SK-N-SH treated with all-trans-retinoic acid at 6 μM for 48 hours (cell line): ENCODE results near the gene DUOX2.

Experiments used
- ATAC-seq: fragments of 200-7000 bp; cut with Tn5 transposase; 3 replicates; pipeline ENCODE4 v1.9.1; 2020; ENCODE audit warnings: mild to moderate bottlenecking, moderate library complexity
- ARNTL ChIP-seq: fragments of 450-650 bp; formaldehyde crosslinking; IDR thresholded peaks from 2 replicates; pipeline ENCODE4 v1.5.0; 2020; ENCODE audit warnings: low read depth, mild to moderate bottlenecking, moderate library complexity, borderline replicate concordance
- BACH2 ChIP-seq: fragments of 250-450 bp; sonication (Bioruptor Pico); IDR thresholded peaks from 2 replicates; pipeline ENCODE4 v1.9.0; 2021; ENCODE audit warnings: mild to moderate bottlenecking, borderline replicate concordance
- CSDC2 ChIP-seq: fragments of 250-450 bp; sonication (Bioruptor Pico); IDR thresholded peaks from 2 replicates; pipeline ENCODE4 v1.5.0; 2020; ENCODE audit warnings: mild to moderate bottlenecking, moderate library complexity
- CSRNP3 ChIP-seq: fragments of 250-450 bp; sonication (Bioruptor Pico); IDR thresholded peaks from 2 replicates; pipeline ENCODE4 v1.5.1; 2021; ENCODE audit warnings: mild to moderate bottlenecking, moderate library complexity
- ESRRG ChIP-seq: fragments of 250-450 bp; sonication (Bioruptor Pico); IDR thresholded peaks from 2 replicates; pipeline ENCODE4 v1.6.1; 2021; ENCODE audit warnings: mild to moderate bottlenecking
- GLIS3 ChIP-seq: fragments of 250-450 bp; sonication (Bioruptor Pico); IDR thresholded peaks from 2 replicates; pipeline ENCODE4 v1.5.0; 2020; ENCODE audit warnings: mild to moderate bottlenecking, moderate library complexity
- ISL1 ChIP-seq: fragments of 250-450 bp; sonication (Bioruptor Pico); IDR thresholded peaks from 2 replicates; pipeline ENCODE4 v2.1.2; 2022; ENCODE audit warnings: mild to moderate bottlenecking, moderate library complexity
- OSR1 ChIP-seq: fragments of 250-450 bp; sonication (Bioruptor Pico); IDR thresholded peaks from 2 replicates; pipeline ENCODE4 v1.8.0; 2022; ENCODE audit warnings: moderate library complexity, mild to moderate bottlenecking, inconsistent platforms
- PPARA ChIP-seq: fragments of 250-450 bp; sonication (Bioruptor Pico); IDR thresholded peaks from 2 replicates; pipeline ENCODE4 v1.5.0; 2020; ENCODE audit warnings: mild to moderate bottlenecking, borderline replicate concordance
- RARB ChIP-seq: fragments of 250-450 bp; sonication (Bioruptor Pico); IDR thresholded peaks from 2 replicates; pipeline ENCODE4 v1.8.0; 2021; ENCODE audit warnings: mild to moderate bottlenecking, moderate library complexity
- SNAI2 ChIP-seq: fragments of 250-450 bp; sonication (Bioruptor Pico); IDR thresholded peaks from 2 replicates; pipeline ENCODE4 v1.5.0; 2020; ENCODE audit warnings: mild to moderate bottlenecking, moderate library complexity
- TCF4 ChIP-seq: fragments of 250-450 bp; sonication (Bioruptor Pico); IDR thresholded peaks from 2 replicates; pipeline ENCODE4 v1.8.0; 2021; ENCODE audit warnings: mild to moderate bottlenecking, moderate library complexity, borderline replicate concordance
- TOX ChIP-seq: fragments of 250-450 bp; sonication (Bioruptor Pico); IDR thresholded peaks from 2 replicates; pipeline ENCODE4 v1.8.0; 2021; ENCODE audit warnings: mild to moderate bottlenecking, moderate library complexity, borderline replicate concordance
- ZC3H10 ChIP-seq: fragments of 250-450 bp; sonication (Bioruptor Pico); IDR thresholded peaks from 2 replicates; pipeline ENCODE4 v1.5.1; 2021; ENCODE audit warnings: mild to moderate bottlenecking, moderate library complexity
- ZFP3 ChIP-seq: fragments of 250-450 bp; sonication (Bioruptor Pico); IDR thresholded peaks from 2 replicates; pipeline ENCODE4 v1.5.0; 2020; ENCODE audit warnings: mild to moderate bottlenecking, moderate library complexity
- ZFP30 ChIP-seq: fragments of 450-650 bp; formaldehyde crosslinking; IDR thresholded peaks from 2 replicates; pipeline ENCODE4 v1.5.0; 2022; ENCODE audit warnings: mild to moderate bottlenecking, moderate library complexity
- ZNF565 ChIP-seq: fragments of 450-650 bp; formaldehyde crosslinking; conservative IDR thresholded peaks from 2 replicates; pipeline ENCODE4 v1.5.0; 2020; ENCODE audit warnings: low read depth, mild to moderate bottlenecking, moderate library complexity
- ZNF70 ChIP-seq: fragments of 450-650 bp; formaldehyde crosslinking; IDR thresholded peaks from 2 replicates; pipeline ENCODE4 v1.5.0; 2020; ENCODE audit warnings: mild to moderate bottlenecking, moderate library complexity
- ZNF8 ChIP-seq: fragments of 450-650 bp; formaldehyde crosslinking; IDR thresholded peaks from 2 replicates; pipeline ENCODE4 v1.5.0; 2020; ENCODE audit warnings: mild to moderate bottlenecking, moderate library complexity
- TF ChIP-seq, protein P1 (sequence below): fragments of 250-450 bp; sonication (Bioruptor Pico); IDR thresholded peaks from 2 replicates; pipeline ENCODE4 v1.8.0; 2020; ENCODE audit warnings: mild to moderate bottlenecking, moderate library complexity, borderline replicate concordance
- TF ChIP-seq, protein P2 (sequence below): fragments of 250-450 bp; sonication (Bioruptor Pico); IDR thresholded peaks from 2 replicates; pipeline ENCODE4 v1.8.0; 2021; ENCODE audit warnings: low read depth, mild to moderate bottlenecking, moderate library complexity, borderline replicate concordance
- TF ChIP-seq, protein P3 (sequence below): fragments of 250-450 bp; sonication (Bioruptor Pico); IDR thresholded peaks from 2 replicates; pipeline ENCODE4 v1.5.1; 2020; ENCODE audit warnings: low read depth, mild to moderate bottlenecking, moderate library complexity

The DUOX2 gene

GRCh38 chr15:45097466-45097865 is 16.5 kb downstream of the DUOX2 start:
- no peak for ATAC-seq
- TF ChIP-seq, protein P1, sequence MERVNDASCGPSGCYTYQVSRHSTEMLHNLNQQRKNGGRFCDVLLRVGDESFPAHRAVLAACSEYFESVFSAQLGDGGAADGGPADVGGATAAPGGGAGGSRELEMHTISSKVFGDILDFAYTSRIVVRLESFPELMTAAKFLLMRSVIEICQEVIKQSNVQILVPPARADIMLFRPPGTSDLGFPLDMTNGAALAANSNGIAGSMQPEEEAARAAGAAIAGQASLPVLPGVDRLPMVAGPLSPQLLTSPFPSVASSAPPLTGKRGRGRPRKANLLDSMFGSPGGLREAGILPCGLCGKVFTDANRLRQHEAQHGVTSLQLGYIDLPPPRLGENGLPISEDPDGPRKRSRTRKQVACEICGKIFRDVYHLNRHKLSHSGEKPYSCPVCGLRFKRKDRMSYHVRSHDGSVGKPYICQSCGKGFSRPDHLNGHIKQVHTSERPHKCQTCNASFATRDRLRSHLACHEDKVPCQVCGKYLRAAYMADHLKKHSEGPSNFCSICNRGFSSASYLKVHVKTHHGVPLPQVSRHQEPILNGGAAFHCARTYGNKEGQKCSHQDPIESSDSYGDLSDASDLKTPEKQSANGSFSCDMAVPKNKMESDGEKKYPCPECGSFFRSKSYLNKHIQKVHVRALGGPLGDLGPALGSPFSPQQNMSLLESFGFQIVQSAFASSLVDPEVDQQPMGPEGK (CRISPR knock-in tag): no peak
- TF ChIP-seq ZNF70 (CRISPR knock-in tag) (no peak), SNAI2 (CRISPR knock-in tag) (no peak), GLIS3 (CRISPR knock-in tag) (no peak), ZC3H10 (CRISPR knock-in tag) (no peak), OSR1 (CRISPR knock-in tag) (no peak), ZFP30 (no peak), ARNTL (CRISPR knock-in tag) (no peak), CSRNP3 (CRISPR knock-in tag) (no peak), ZNF565 (CRISPR knock-in tag) (no peak), ZFP3 (CRISPR knock-in tag) (no peak), ESRRG (CRISPR knock-in tag) (no peak), PPARA (CRISPR knock-in tag) (no peak), CSDC2 (CRISPR knock-in tag) (no peak), RARB (CRISPR knock-in tag) (no peak), BACH2 (CRISPR knock-in tag) (no peak), TOX (CRISPR knock-in tag) (no peak), TCF4 (no peak)
- TF ChIP-seq, protein P2, sequence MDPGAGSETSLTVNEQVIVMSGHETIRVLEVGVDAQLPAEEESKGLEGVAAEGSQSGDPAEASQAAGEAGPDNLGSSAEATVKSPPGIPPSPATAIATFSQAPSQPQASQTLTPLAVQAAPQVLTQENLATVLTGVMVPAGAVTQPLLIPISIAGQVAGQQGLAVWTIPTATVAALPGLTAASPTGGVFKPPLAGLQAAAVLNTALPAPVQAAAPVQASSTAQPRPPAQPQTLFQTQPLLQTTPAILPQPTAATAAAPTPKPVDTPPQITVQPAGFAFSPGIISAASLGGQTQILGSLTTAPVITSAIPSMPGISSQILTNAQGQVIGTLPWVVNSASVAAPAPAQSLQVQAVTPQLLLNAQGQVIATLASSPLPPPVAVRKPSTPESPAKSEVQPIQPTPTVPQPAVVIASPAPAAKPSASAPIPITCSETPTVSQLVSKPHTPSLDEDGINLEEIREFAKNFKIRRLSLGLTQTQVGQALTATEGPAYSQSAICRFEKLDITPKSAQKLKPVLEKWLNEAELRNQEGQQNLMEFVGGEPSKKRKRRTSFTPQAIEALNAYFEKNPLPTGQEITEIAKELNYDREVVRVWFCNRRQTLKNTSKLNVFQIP (CRISPR knock-in tag): no peak
- TF ChIP-seq, protein P3, sequence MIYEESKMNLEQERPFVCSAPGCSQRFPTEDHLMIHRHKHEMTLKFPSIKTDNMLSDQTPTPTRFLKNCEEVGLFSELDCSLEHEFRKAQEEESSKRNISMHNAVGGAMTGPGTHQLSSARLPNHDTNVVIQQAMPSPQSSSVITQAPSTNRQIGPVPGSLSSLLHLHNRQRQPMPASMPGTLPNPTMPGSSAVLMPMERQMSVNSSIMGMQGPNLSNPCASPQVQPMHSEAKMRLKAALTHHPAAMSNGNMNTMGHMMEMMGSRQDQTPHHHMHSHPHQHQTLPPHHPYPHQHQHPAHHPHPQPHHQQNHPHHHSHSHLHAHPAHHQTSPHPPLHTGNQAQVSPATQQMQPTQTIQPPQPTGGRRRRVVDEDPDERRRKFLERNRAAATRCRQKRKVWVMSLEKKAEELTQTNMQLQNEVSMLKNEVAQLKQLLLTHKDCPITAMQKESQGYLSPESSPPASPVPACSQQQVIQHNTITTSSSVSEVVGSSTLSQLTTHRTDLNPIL: no peak
- TF ChIP-seq, all 23 proteins: peak for 0

DNA sequence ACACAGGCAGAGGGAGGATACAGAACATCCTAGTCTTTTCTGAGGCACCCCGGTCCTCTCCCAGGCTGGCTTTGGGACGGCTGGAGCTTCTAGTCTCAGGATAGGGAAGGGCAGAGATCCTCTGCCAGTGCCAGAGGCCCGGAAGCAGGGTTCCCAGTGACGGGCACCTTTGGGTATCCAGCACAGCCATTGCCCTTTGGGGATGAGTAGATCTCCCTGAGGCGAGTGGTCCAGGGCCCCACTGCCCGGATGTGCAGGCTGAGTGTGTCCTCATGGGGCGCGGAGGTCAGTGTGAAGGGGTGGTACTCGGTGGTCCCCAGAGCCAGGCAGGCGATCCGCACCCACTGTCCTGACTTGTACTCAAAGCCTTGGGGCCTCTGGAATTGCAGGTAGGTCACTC is 18.3 kb downstream of the DUOX2 start:
- TF ChIP-seq ZNF70 (CRISPR knock-in tag): no peak
- no peak for TF ChIP-seq TCF4
- no peak for TF ChIP-seq ZFP3 (CRISPR knock-in tag)
- TF ChIP-seq ISL1 (CRISPR knock-in tag): no peak
- TF ChIP-seq PPARA (CRISPR knock-in tag): no peak
- no peak for TF ChIP-seq BACH2 (CRISPR knock-in tag)
- TF ChIP-seq RARB (CRISPR knock-in tag): no peak
- no peak for TF ChIP-seq ZFP30
- TF ChIP-seq CSDC2 (CRISPR knock-in tag): no peak
- no peak for TF ChIP-seq TOX (CRISPR knock-in tag)
- no peak for TF ChIP-seq ZC3H10 (CRISPR knock-in tag)
- no peak for TF ChIP-seq ESRRG (CRISPR knock-in tag)
- no peak for TF ChIP-seq SNAI2 (CRISPR knock-in tag)
- TF ChIP-seq, protein P3: no peak
- TF ChIP-seq ZNF565 (CRISPR knock-in tag): no peak
- no peak for TF ChIP-seq OSR1 (CRISPR knock-in tag)
- no peak for TF ChIP-seq ARNTL (CRISPR knock-in tag)
- no peak for ATAC-seq

DNA sequence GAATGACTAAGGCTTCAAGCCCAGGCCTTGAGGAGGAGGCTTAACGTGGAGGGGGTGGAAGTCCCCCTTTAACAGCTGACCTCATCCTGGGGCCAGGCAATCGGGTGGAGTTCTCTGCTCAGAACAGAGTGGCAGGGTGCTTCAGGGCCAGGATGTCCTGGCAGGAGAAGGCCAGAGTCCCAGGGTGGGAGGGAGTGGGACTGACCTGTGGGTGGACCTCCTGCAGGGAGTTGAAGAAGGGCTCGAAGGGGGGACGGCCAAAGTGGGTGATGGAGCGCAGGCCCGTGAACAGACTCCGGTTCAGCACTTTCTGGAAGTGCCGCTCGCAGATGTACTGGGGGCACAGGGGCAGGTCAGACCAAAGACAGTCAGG is 19.6 kb downstream of the DUOX2 start:
- ATAC-seq: no peak
- TF ChIP-seq CSRNP3 (CRISPR knock-in tag): no peak
- TF ChIP-seq, protein P2 (CRISPR knock-in tag): no peak
- no peak for TF ChIP-seq BACH2 (CRISPR knock-in tag)
- TF ChIP-seq SNAI2 (CRISPR knock-in tag): no peak
- TF ChIP-seq CSDC2 (CRISPR knock-in tag): no peak
- TF ChIP-seq ZNF8 (CRISPR knock-in tag): no peak
- TF ChIP-seq PPARA (CRISPR knock-in tag): no peak
- TF ChIP-seq TCF4: no peak
- no peak for TF ChIP-seq RARB (CRISPR knock-in tag)
- TF ChIP-seq, protein P1 (CRISPR knock-in tag): no peak
- no peak for TF ChIP-seq GLIS3 (CRISPR knock-in tag)
- no peak for TF ChIP-seq ZNF565 (CRISPR knock-in tag)
- TF ChIP-seq ZFP30: no peak
- TF ChIP-seq OSR1 (CRISPR knock-in tag): no peak
